K562 (cell line): ENCODE results near the gene CCDC106.

Source experiments
- MTA2 ChIP-seq: fragments of 450-650 bp; IDR thresholded peaks from 2 replicates; pipeline ENCODE4 v1.6.1; 2016; ENCODE audit warnings: low read depth
- NFRKB ChIP-seq: fragments of 450-650 bp; IDR thresholded peaks from 2 replicates; pipeline ENCODE4 v1.6.1; 2016; ENCODE audit warnings: low read depth
- NFXL1 ChIP-seq: fragments of 450-650 bp; formaldehyde crosslinking; IDR thresholded peaks from 2 replicates; pipeline ENCODE4 v1.4.0; 2021; ENCODE audit warnings: mild to moderate bottlenecking
- YY1 ChIP-seq, 3 experiments: IDR thresholded peaks; 2 replicates each; pipeline ENCODE4 v1.6.1; 2011; ENCODE audit warnings: low read length in 2 of 3, mild to moderate bottlenecking in 2 of 3, moderate library complexity in 2 of 3, borderline replicate concordance in 1 of 3, control low read depth in 1 of 3, low read depth in 1 of 3; ENCODE audit not compliant: insufficient read depth in 3 of 3, insufficient replicate concordance in 2 of 3, control insufficient read depth in 1 of 3, insufficient read length in 1 of 3; ENCODE audit errors: extremely low read depth in 1 of 3

DNA sequence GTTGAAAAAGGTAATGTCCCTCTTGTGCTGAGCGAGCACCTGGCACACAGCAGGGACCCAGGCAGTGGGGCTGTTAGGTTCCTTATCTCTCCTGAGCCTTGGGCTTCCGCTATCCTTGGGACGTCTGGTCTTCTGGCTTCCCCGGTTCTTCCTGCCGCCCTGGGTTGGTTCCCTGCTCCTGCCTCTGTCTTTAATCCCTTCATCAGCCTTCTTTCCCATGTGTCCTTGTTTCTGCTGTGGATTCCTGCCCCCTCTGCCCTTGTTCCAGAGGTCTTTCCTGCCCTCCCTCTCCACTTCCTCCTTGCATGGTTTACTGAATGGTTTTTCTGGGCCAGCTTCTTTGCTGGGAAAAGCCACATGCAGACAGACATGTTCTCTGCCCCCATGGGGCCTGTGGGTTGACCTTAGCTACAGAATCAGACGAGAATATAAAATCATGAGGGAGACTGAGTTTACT is 29.6 kb downstream of the CCDC106 start:
- TF ChIP-seq NFRKB, result no peak
- TF ChIP-seq NFXL1 (CRISPR knock-in tag), result no peak
- TF ChIP-seq MTA2, result no peak
- TF ChIP-seq YY1 (IDR thresholded peaks at IDR 0.05; ENCODE audit: borderline replicate concordance in 1 of 3, control insufficient read depth in 1 of 3, extremely low read depth in 1 of 3, insufficient read depth in 3 of 3, insufficient read length in 1 of 3, insufficient replicate concordance in 2 of 3, low read depth in 1 of 3, low read length in 2 of 3), result no peak
